Activated T-helper 1 cell treated with anti-CD3 and anti-CD28 coated beads, Interleukin-2, amount 50 U/mL, for 16 hours (primary cell): ENCODE data around the gene PRR16.

ENCODE experiments used
- DNase-seq, 2 donors: peaks; one replicate each; pipeline ENCODE4 v3.0.0-alpha.2; 2020; ENCODE audit warnings: low read depth in 1 of 2, low spot score in 1 of 2

PRR16 gene

GRCh38 chr5:120463006-120463680, 957 bp upstream of the PRR16 start:
- DNase-seq: no peak

GRCh38 chr5:120464627-120465435, 731 bp downstream of the PRR16 start:
- DNase-seq: no peak

DNA sequence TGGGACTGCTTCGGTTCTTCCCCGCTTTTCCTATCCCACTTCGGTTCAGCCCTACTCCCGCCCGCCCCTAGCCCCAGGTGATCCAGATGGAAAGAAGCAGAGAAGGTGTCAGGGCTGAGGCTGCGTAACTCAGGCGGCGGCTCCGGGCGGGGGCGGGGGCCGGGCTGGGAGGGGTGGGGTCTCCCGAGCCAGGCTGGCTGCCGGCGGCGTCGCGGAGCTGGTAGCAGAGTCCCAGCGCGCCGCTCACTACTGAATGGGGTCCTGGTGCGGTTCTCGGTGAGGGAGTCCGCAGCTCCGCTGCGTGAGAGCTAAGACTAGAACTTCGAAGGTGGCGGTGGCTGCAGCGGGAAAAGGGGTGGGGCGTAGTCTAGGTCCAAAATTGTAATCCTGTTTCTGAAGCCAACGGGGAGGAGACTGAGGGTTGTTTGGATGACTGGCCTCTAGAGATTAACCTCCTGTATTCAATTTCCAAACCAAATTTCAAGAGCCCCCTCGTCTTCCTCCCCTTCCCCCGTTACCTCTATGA, 1.4 kb downstream of the PRR16 start:
- DNase-seq: no peak

DNA sequence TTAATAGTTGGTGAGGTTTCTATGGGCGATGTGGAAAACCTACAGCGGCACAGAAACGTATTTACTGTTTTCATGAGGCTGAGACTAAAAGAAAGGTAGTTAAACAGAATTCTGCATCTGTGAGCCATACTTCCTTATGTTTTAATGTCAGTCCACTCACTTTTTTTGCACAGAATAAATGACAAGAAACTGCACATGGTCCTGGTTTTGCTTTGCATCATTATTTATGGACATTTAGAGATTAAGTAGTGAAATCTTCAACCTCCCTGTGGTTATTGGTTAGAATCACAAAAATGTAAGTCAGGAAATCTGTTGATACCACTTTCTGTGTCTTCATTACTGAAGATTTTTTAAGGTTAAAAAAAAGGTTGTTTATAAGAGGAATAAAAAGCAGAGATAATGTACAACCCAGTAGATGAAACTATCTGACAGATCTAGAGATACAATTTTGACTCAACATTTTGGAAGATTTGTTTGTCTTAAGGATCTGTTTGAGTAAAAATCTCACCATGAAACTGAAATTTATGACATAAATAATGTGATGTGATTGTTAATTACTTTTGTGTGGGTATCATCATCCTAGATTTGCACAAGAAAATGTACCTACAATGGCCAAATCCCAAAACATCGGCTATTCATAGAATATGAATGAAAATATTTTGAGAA, 2.4 kb downstream of the PRR16 start:
- DNase-seq: no peak

DNA sequence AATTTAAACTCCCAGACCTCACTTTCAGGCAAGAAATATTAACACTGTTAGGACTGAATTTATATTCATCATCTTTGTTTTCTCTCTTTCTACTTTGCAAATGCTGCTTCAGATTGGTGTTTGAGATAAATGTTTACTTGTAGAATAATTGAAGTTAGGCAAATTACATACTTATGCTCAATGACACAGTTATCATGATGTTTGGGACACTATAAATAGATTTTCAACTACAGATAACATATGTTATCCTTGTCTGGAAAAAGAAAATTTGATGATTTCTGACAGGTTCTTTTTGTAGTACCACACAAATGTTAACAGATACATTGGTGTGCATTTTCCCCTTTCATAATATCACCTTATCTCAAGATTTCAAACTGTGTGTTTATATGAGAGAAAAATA, 7.9 kb downstream of the PRR16 start:
- no peak for DNase-seq

DNA sequence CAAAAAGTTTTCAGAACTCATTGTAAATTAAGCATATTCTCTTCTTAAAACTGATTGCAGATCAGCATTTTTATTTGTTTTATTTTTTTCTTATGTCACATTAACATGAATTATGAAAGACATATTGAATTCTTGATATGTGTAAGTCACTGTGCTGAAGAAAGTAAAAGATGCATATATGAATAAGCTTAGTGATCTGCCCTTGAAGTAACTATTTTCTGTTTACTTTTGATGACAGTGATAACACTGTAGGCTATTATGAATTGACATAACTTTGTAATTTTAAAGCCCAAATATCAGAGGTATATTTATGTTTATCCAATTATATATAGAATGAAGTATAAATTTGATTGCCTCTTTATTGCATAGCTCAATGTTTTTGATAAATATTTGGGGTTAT, 8.8 kb downstream of the PRR16 start:
- DNase-seq: no peak

DNA sequence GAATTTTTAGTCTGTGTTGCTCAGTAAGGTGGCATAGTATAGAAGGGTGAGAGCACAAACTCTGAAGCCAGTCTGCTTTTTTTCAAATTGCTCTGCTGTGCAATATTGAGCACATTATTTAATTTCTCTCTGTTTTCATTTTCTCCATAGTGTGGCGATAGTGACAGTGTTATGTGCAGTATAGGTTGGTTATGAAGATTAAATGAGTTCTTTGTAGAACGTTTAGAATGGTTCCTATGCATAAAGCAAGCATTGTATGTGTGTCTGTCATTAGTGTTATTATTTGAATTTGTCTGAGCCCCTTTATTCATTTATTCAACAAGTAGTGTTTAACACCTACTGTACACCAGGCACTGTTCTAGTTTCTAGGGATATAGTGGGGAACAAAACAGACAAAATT, 9.2 kb downstream of the PRR16 start:
- no peak for DNase-seq

DNA sequence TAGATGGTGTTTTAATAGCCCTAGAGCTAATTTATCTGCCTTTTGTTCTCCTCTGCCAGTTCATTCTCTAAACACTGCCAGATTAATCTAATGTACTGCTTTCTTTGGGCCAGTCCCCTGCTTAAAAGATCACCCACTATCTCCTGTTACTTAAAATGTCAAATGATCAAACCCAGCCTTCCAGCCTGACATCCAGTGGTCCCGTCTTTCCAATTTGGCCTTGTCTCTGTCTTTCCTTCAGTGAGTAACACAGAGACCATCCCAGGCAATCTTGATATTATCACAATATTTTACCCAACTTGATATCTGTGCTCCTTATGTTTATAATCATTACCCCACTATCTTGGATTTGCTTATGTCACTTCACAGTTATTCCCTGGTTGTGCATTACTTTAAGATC, 12.0 kb downstream of the PRR16 start:
- DNase-seq: no peak

DNA sequence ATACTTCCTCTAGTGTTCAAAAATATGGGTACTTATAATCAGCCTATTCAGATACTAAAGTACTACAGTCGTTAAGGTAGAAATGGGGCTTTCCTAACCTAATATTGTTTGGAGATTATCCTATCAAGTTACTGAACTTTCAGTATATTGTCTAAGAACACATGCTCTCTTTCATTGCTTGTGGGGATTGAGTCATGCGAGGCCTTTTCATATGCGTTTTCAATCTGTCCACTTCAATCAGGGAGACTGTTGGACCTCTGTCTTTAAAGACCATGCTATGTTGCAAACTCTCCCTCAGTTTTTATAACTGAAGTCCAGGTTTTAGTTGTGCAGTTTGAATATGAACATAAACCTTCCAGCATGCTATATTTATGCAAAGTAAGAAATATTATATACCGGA, 15.0 kb downstream of the PRR16 start:
- no peak for DNase-seq

GRCh38 chr5:120499876-120500563, 35.9 kb downstream of the PRR16 start:
- DNase-seq: no peak

DNA sequence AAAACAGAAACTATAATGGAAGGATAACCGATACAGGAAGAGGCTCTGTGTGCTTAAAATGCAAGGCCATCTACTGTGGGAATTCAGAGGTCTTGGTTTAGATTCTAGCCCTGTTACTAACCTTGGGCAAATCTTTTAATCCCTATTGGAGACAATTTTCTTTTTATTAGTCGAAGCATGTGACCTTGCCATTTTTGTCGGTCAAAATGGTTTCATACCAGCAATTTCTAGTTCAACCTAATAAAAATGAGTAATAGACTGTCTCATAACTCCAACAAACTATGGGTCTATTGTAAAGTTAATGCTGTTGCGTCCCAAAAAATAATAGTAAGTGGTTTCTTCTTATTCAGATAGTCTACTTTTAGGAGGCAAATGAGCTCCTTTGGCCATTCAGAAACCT, 38.4 kb downstream of the PRR16 start:
- no peak for DNase-seq

DNA sequence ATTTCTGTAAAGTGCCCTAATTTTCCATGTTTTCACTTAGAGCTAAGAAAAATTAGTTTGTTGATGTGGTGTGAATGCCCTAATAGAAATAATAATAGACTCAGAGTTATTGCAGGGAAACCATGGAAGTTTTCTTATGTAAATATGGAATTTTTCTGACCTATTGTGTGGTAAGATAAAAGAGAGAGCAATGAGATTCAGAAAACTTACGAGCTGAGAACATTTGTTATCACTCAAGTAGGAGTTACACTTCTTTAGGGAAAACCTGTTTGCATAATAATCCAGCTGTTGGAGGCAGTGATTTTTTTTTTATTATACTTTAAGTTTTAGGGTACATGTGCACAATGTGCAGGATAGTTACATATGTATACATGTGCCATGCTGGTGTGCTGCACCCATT, 39.2 kb downstream of the PRR16 start:
- DNase-seq: no peak

DNA sequence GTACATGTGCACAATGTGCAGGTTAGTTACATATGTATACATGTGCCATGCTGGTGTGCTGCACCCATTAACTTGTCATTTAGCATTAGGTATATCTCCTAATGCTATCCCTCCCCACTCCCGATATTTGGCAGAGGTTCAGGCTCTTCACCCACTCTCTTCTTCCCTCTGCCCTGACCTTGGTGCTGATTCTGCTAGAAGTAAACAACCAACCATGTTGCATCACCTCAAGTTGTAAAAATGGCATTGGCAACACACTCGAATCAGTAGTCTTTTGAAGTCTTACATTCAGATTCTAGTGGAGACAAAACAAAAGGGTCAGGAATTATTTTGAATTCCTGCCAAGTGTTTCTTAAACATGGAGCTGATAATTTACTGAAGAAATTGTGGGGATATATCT, 40.0 kb downstream of the PRR16 start:
- no peak for DNase-seq

GRCh38 chr5:120507197-120507596, 43.1 kb downstream of the PRR16 start:
- no peak for DNase-seq

DNA sequence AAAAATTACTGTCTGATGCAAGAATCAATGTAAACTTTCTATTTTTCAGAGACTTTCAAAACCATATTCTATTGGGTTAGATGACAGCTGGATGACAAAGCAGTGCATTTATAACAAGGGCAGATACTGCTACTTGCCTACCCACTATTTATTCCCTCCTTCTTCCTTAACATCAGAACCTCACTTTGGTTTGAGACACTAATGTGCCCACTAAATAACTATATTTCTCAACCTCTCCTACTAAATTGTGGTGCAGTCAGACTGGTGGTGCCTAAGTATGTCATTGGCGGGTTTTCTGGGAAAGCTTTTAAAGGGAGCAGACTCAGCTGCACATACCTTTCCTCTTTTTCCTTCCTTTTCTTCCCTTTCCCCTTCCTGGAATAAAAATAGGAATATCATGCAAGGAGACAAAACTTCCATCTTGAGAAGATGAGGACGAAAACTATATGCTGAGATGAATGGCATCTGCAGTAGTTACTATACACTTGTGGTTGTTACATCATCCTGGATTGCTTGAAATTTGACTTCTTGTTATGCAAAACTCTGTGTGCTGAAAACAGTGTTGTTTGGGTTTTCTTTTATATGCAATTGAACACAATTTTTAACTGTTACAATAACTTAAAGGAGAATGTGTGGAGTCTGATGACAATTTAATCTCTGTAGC, 43.8 kb downstream of the PRR16 start:
- no peak for DNase-seq

DNA sequence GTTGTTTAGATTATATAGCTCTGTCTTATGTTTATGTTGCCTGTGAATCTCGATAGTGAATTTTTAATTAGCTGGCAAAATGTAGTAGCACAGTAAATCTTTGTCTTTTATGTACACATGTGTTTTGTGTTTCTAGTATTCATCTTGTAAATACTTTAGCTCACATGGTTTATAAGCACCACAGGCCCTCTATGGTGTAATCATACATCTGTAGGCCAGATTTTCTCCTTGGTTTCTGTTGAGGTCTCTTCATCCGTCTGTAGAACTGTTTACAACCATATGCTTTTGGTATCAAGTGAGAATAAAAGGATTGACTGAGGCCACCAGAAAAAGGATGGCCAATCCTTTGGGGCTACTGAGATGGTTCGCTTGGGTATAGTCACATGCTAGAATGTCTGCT, 45.0 kb downstream of the PRR16 start:
- DNase-seq: no peak

- DNase-seq: no peak
Observed at GRCh38 chr5:120510098-120510637, 46.1 kb downstream of the PRR16 start.

DNA sequence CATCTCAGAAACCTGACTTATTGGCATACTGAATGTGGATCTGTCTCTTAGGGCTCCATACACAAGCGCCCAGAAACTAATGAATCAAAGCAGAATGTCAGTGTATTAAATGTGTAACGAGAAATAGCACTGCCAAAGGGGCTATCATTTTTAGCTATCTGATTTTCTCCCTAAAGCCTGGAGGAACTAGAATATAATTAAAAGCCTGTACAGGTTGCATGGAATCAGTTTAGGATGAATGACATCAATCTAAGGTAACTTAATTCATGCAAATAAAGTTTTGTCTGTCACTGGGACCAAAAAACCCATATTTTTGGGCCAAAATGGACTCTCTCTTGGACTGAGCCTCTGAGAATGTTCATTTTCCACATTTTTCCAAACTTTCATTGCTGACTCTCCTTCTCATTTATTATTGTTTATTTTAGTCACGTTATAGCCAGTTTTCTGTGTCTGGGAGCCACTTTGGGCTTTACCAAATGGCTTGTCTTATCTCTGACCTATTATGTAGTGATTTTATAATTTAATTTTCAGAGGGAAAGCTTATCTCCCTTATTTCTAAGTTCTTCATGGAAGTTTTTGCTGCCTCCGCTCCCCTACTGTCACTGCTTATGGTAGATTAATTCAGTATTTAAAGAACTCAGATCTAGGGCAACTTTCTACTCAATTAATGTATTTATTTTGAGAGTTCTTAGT, 47.0 kb downstream of the PRR16 start:
- no peak for DNase-seq

- no peak for DNase-seq
Observed at GRCh38 chr5:120512068-120512467, 48.0 kb downstream of the PRR16 start.
